Ishikawa (cell line): ENCODE data around the gene DSCAML1.

Source experiments
- CEBPB ChIP-seq: IDR thresholded peaks from 2 replicates; pipeline ENCODE4 v1.6.1; 2012
- CREB1 ChIP-seq: IDR thresholded peaks from 2 replicates; pipeline ENCODE4 v1.6.1; 2012; ENCODE audit warnings: low read depth
- EP300 ChIP-seq: IDR thresholded peaks from 2 replicates; pipeline ENCODE4 v1.6.1; 2012; ENCODE audit warnings: borderline replicate concordance
- FOXM1 ChIP-seq: IDR thresholded peaks from 2 replicates; pipeline ENCODE4 v1.6.1; 2012; ENCODE audit warnings: low read depth, borderline replicate concordance
- NFIC ChIP-seq: IDR thresholded peaks from 2 replicates; pipeline ENCODE4 v1.6.1; 2012
- RAD21 ChIP-seq: IDR thresholded peaks from 2 replicates; pipeline ENCODE4 v1.6.1; 2012; ENCODE audit warnings: low read depth
- REST ChIP-seq: IDR thresholded peaks from 2 replicates; pipeline ENCODE4 v1.6.1; 2012; ENCODE audit warnings: low read depth, mild to moderate bottlenecking
- TEAD4 ChIP-seq: IDR thresholded peaks from 2 replicates; pipeline ENCODE4 v1.6.1; 2012
- YY1 ChIP-seq: IDR thresholded peaks from 2 replicates; pipeline ENCODE4 v1.6.1; 2012; ENCODE audit warnings: low read depth
- ZBTB7A ChIP-seq: IDR thresholded peaks from 2 replicates; pipeline ENCODE4 v1.6.1; 2012; ENCODE audit warnings: low read depth
- TF ChIP-seq, protein P1 (sequence below): IDR thresholded peaks from 2 replicates; pipeline ENCODE4 v1.6.1; 2012
- TF ChIP-seq, protein P2 (sequence below): IDR thresholded peaks from 2 replicates; pipeline ENCODE4 v1.6.1; 2012

- TF ChIP-seq TEAD4 (no peak), NFIC (no peak), RAD21 (no peak), ZBTB7A (no peak), YY1 (no peak), EP300 (no peak), CEBPB (no peak), REST (no peak), CREB1 (no peak), FOXM1 (no peak)
- TF ChIP-seq, protein P1, sequence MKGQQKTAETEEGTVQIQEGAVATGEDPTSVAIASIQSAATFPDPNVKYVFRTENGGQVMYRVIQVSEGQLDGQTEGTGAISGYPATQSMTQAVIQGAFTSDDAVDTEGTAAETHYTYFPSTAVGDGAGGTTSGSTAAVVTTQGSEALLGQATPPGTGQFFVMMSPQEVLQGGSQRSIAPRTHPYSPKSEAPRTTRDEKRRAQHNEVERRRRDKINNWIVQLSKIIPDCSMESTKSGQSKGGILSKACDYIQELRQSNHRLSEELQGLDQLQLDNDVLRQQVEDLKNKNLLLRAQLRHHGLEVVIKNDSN = no peak
- TF ChIP-seq, protein P2, sequence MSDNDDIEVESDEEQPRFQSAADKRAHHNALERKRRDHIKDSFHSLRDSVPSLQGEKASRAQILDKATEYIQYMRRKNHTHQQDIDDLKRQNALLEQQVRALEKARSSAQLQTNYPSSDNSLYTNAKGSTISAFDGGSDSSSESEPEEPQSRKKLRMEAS = no peak
Observed at GRCh38 chr11:117671370-117671769, 125.6 kb downstream of the DSCAML1 start.
